ENCODE results near the gene JAG2.

DNA sequence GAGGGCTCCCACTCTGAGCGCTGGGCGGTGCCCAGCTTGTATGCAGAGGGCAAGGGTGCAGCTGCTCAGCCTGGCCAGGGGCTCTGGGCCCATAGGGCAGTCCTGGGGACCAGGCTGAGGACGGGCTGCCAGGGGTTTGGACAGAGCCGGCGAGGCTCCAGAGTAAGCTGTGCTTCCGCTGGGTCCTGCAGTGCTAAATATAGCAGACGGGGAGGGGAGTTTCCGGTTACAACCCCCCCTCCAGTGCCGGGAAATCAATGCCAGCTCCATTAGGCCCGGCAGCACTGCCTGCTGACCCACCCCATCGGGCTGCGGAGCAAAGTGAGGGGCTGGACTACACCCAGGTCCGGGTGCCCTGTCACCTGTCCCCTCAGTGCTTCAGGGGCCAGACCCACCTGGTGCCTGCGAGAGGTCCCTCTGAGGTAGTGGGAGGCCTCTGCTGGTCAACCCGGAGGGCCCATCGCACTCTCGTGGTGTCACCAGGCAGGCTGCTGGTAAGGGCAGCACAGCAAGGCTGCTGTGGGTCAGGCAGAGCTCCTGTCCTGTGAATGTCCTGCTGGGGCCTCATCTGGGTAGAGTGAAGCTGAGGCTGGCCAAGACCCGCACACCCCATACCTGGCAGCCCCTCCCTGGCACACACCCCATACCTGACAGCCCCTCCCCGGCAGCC is 2.6 kb upstream of the JAG2 start:
- TF ChIP-seq BHLHE40 (IDR thresholded peaks at IDR 0.05; ENCODE audit: low read depth, low read length) (no peak), RFX5 (IDR thresholded peaks at IDR 0.05; ENCODE audit: low read depth, low read length) (no peak), POLR2A (IDR thresholded peaks at IDR 0.05; ENCODE audit: low read depth, low read length) (no peak), RAD21 (IDR thresholded peaks at IDR 0.05; ENCODE audit: low read length) (no peak), CEBPB (IDR thresholded peaks at IDR 0.05; ENCODE audit: low read depth, low read length) (no peak), MAZ (IDR thresholded peaks at IDR 0.05; ENCODE audit: borderline replicate concordance, low read depth, low read length) (no peak)
- TF ChIP-seq, protein P1, sequence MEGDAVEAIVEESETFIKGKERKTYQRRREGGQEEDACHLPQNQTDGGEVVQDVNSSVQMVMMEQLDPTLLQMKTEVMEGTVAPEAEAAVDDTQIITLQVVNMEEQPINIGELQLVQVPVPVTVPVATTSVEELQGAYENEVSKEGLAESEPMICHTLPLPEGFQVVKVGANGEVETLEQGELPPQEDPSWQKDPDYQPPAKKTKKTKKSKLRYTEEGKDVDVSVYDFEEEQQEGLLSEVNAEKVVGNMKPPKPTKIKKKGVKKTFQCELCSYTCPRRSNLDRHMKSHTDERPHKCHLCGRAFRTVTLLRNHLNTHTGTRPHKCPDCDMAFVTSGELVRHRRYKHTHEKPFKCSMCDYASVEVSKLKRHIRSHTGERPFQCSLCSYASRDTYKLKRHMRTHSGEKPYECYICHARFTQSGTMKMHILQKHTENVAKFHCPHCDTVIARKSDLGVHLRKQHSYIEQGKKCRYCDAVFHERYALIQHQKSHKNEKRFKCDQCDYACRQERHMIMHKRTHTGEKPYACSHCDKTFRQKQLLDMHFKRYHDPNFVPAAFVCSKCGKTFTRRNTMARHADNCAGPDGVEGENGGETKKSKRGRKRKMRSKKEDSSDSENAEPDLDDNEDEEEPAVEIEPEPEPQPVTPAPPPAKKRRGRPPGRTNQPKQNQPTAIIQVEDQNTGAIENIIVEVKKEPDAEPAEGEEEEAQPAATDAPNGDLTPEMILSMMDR (conservative IDR thresholded peaks at IDR 0.05; ENCODE audit: low read depth, low read length): no peak
- TF ChIP-seq, protein P2, sequence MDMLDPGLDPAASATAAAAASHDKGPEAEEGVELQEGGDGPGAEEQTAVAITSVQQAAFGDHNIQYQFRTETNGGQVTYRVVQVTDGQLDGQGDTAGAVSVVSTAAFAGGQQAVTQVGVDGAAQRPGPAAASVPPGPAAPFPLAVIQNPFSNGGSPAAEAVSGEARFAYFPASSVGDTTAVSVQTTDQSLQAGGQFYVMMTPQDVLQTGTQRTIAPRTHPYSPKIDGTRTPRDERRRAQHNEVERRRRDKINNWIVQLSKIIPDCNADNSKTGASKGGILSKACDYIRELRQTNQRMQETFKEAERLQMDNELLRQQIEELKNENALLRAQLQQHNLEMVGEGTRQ (IDR thresholded peaks at IDR 0.05; ENCODE audit: low read depth, low read length): no peak
- TF ChIP-seq, protein P3, sequence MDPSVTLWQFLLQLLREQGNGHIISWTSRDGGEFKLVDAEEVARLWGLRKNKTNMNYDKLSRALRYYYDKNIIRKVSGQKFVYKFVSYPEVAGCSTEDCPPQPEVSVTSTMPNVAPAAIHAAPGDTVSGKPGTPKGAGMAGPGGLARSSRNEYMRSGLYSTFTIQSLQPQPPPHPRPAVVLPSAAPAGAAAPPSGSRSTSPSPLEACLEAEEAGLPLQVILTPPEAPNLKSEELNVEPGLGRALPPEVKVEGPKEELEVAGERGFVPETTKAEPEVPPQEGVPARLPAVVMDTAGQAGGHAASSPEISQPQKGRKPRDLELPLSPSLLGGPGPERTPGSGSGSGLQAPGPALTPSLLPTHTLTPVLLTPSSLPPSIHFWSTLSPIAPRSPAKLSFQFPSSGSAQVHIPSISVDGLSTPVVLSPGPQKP (IDR thresholded peaks at IDR 0.05; ENCODE audit: borderline replicate concordance, low read depth, low read length): no peak

All from IMR-90 (cell line).